GM04503 (cell line): ENCODE results near the gene SLCO2B1.

Source experiments
- DNase-seq: peaks from one replicate; pipeline ENCODE4 v3.0.0-alpha.2; 2012; ENCODE audit warnings: low read depth

Gene SLCO2B1

DNA sequence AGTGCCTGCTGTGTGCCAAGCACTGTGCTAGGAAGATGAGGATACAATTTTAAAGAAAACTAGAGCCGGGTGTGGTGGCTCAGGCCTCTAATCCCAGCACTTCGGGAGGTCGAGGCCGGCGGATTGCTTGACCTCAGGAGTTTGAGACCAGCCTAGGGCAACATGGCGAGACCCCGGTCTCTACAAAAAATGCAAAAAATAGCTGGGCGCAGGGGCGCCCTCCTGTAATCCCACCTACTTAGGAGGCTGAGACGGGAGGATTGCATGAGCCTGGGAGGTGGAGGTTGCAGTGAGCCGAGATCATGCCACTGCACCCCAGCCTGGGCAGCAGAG, 98.0 kb downstream of the SLCO2B1 start:
- DNase-seq, result no peak

GRCh38 chr11:75249704-75250103, 98.8 kb downstream of the SLCO2B1 start:
- no peak for DNase-seq

DNA sequence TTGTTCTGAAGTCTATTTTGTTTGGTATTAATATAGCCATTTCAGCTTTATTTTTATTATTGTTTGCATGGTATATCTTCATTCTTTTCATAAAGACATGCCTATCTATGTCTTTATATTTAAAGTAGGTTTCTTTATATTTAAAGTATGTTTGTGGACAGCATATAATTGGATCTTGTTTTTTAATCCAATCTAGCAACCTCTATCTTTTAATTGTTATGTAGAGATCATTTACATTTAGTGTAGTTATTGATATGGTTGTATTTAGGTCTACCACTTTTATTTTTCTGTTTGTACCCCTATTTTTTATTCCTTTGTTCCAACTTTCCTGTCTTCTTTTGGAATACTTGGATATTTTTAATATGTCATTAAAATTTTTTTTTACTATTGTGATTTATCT, 103.4 kb downstream of the SLCO2B1 start:
- DNase-seq, result no peak
